Lower leg skin (tissue), 3 donors: ENCODE data around the gene CEP131.

Experiments
- POLR2A ChIP-seq, 2 donors: fragments of 450-650 bp; IDR thresholded peaks; one replicate each; pipeline ENCODE4 v1.6.1; 2016 to 2017; ENCODE audit warnings: antibody characterized with exemption in 2 of 2, mild to moderate bottlenecking in 1 of 2, moderate library complexity in 1 of 2
- TF ChIP-seq, protein P1 (sequence below), 3 donors: fragments of 450-650 bp; IDR thresholded peaks; one replicate each; pipeline ENCODE4 v1.5.1; 2016; ENCODE audit warnings: antibody characterized with exemption in 3 of 3, mild to moderate bottlenecking in 3 of 3, moderate library complexity in 2 of 3

DNA sequence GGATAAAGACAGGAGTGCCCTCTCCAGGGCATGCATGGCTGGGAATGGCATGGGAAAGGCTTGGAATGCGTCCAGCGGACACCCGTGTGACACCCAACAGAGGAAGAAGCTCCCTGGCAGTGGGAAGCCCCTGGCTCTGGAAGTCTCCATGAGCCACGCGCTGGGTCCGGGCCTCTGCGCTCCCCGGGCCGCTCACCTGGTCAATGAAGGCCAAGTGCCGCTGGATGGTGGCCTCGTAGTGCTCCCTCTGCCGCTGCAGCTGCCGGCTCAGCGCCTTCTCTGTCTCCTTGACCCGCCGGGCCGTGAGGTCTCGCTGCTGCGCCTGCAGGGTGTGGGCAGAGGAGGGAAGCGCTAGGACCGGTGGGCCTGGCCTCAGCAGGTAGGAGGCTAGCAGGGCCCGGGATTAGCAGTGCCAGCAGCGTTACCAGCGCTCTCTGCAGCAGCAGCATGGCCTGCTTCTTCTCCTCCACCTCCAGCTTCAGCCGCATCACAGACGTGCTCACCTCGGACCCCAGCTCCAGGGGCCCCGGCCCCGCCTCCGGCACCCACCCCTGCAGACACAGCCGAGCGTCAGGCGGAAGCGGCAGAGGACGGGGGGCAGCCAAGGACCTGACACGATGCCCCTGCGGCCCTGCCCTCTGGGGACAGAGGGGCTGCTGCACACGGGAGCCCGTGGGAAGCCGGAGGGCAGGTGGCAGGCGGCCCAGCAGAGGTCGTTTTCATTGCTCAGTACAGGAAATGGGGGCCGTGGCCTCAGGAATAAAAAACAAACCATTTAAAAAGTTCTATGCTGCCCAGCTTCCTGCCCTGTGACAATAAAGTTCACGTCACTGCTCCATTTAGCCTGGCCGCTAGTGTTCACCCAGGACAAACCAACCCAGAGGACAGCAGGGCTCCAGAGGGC is 26.0 kb downstream of the CEP131 start:
- TF ChIP-seq, protein P1, sequence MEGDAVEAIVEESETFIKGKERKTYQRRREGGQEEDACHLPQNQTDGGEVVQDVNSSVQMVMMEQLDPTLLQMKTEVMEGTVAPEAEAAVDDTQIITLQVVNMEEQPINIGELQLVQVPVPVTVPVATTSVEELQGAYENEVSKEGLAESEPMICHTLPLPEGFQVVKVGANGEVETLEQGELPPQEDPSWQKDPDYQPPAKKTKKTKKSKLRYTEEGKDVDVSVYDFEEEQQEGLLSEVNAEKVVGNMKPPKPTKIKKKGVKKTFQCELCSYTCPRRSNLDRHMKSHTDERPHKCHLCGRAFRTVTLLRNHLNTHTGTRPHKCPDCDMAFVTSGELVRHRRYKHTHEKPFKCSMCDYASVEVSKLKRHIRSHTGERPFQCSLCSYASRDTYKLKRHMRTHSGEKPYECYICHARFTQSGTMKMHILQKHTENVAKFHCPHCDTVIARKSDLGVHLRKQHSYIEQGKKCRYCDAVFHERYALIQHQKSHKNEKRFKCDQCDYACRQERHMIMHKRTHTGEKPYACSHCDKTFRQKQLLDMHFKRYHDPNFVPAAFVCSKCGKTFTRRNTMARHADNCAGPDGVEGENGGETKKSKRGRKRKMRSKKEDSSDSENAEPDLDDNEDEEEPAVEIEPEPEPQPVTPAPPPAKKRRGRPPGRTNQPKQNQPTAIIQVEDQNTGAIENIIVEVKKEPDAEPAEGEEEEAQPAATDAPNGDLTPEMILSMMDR (IDR thresholded peaks at IDR 0.05) = no peak
- TF ChIP-seq POLR2A (IDR thresholded peaks at IDR 0.05) = no peak
